ENCODE measurements around the gene SERPINF2.

DNA sequence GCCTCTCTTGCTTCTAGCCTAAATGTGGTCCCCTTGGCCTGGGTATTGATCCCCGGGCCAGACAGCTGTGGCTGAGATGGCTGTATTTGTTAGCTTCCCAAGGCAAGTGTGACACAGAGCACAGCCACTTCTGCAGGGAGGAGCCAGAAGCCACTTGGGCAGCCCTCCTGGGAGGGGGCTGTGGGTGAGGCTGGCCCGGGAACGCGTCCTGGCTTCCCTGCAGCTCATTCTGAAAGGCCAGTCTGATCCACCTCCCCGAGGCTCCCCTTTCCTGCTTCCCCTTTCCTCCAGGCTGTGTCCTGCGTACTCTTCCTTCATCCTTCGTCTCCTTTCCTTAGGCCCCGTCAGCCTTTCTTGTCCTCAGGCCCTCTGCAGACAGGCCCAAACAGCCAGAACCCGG, 8.0 kb downstream of the SERPINF2 start:
- TF ChIP-seq, protein P1, sequence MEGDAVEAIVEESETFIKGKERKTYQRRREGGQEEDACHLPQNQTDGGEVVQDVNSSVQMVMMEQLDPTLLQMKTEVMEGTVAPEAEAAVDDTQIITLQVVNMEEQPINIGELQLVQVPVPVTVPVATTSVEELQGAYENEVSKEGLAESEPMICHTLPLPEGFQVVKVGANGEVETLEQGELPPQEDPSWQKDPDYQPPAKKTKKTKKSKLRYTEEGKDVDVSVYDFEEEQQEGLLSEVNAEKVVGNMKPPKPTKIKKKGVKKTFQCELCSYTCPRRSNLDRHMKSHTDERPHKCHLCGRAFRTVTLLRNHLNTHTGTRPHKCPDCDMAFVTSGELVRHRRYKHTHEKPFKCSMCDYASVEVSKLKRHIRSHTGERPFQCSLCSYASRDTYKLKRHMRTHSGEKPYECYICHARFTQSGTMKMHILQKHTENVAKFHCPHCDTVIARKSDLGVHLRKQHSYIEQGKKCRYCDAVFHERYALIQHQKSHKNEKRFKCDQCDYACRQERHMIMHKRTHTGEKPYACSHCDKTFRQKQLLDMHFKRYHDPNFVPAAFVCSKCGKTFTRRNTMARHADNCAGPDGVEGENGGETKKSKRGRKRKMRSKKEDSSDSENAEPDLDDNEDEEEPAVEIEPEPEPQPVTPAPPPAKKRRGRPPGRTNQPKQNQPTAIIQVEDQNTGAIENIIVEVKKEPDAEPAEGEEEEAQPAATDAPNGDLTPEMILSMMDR (IDR thresholded peaks at IDR 0.05), result no peak
- TF ChIP-seq ZFX (IDR thresholded peaks at IDR 0.05; ENCODE audit: borderline replicate concordance), result no peak

Data from 22Rv1 (cell line).